ENCODE measurements around the gene FXYD7.
A peak's percentile ranks its signal among the peaks of the same experiment; 100 is the strongest.

FXYD7 gene

GRCh38 chr19:35115177-35115951 lies 27.7 kb upstream of the FXYD7 start, which contains the start of gene FXYD3:
Gene FXYD3 (plus strand): TSS chr19:35115823. CDS start chr19:35119377, 3,554 bp downstream.
- Histone ChIP-seq H3K4me2 (ENCODE audit: low read length) (peak within 1 kb of the TSS; percentile 31; the same call in 1 of the 2 replicates), H3K9me2 (ENCODE audit: low read depth, low read length) (no peaks in the 10 kb centered on the region), H4K20me1 (ENCODE audit: insufficient read depth, low read length) (no peaks in the 10 kb centered on the region), H3K27ac (ENCODE audit: low read depth, low read length, poor library complexity, severe bottlenecking) (no peak within 1 kb of the TSS), H3K4me1 (ENCODE audit: insufficient read depth, low read length, severe bottlenecking) (no peaks in the 10 kb centered on the region), H3K27me3 (ENCODE audit: insufficient read depth, low read length) (no peaks in the 10 kb centered on the region; the same call in 1 of the 2 replicates), H2AFZ (ENCODE audit: low read length) (no peak within 1 kb of the TSS), H3K36me3 (ENCODE audit: insufficient read depth, low read length) (no peaks in the 10 kb centered on the region), H3F3A (ENCODE audit: insufficient read depth, low read length) (no peaks in the 10 kb centered on the region), H3K9ac (ENCODE audit: low read length) (no peak within 1 kb of the TSS), H3K4me3 (ENCODE audit: low read depth, low read length, poor library complexity, severe bottlenecking) (no peak within 1 kb of the TSS), H3K9me3 (ENCODE audit: low read length) (no peaks in the 10 kb centered on the region), H3K79me2 (ENCODE audit: insufficient read depth, low read length) (no peaks in the 10 kb centered on the region)
- TF ChIP-seq CTCF (IDR thresholded peaks at IDR 0.05; ENCODE audit: low read length) (no peak), EZH2 (IDR thresholded peaks at IDR 0.05; ENCODE audit: borderline replicate concordance, low read length) (no peak)

- H3K9me2 ChIP-seq (ENCODE audit: low read depth, low read length) = no peaks in the 10 kb centered on the region
- H4K20me1 ChIP-seq (ENCODE audit: insufficient read depth, low read length) = no peaks in the 10 kb centered on the region
- H3K4me1 ChIP-seq (ENCODE audit: insufficient read depth, low read length, severe bottlenecking) = no peaks in the 10 kb centered on the region
- no peak overlapping the region for H3K27ac ChIP-seq (ENCODE audit: low read depth, low read length, poor library complexity, severe bottlenecking)
- H3K9me3 ChIP-seq (ENCODE audit: low read length) = no peaks in the 10 kb centered on the region
- H3K4me3 ChIP-seq (ENCODE audit: low read depth, low read length, poor library complexity, severe bottlenecking) = no peak overlapping the region
- no peaks in the 10 kb centered on the region for H3F3A ChIP-seq (ENCODE audit: insufficient read depth, low read length)
- no peak overlapping the region for H2AFZ ChIP-seq (ENCODE audit: low read length)
- H3K27me3 ChIP-seq (ENCODE audit: insufficient read depth, low read length) = no peaks in the 10 kb centered on the region; the same call in 1 of the 2 replicates
- H3K9ac ChIP-seq (ENCODE audit: low read length) = no peak overlapping the region
- no peaks in the 10 kb centered on the region for H3K79me2 ChIP-seq (ENCODE audit: insufficient read depth, low read length)
- H3K36me3 ChIP-seq (ENCODE audit: insufficient read depth, low read length) = no peaks in the 10 kb centered on the region
- TF ChIP-seq EZH2 (IDR thresholded peaks at IDR 0.05; ENCODE audit: borderline replicate concordance, low read length) (no peak), CTCF (IDR thresholded peaks at IDR 0.05; ENCODE audit: low read length) (no peak)
- no peak overlapping the region for H3K4me2 ChIP-seq (ENCODE audit: low read length)
Measured at GRCh38 chr19:35116072-35116801, 26.8 kb upstream of the FXYD7 start.

GRCh38 chr19:35117116-35117515 lies 25.9 kb upstream of the FXYD7 start:
- Histone ChIP-seq H3K27ac (ENCODE audit: low read depth, low read length, poor library complexity, severe bottlenecking) (no peak overlapping the region), H3F3A (ENCODE audit: insufficient read depth, low read length) (no peaks in the 10 kb centered on the region), H3K27me3 (ENCODE audit: insufficient read depth, low read length) (no peaks in the 10 kb centered on the region; the same call in 1 of the 2 replicates), H3K4me1 (ENCODE audit: insufficient read depth, low read length, severe bottlenecking) (no peaks in the 10 kb centered on the region), H3K4me2 (ENCODE audit: low read length) (no peak overlapping the region), H3K9me3 (ENCODE audit: low read length) (no peaks in the 10 kb centered on the region), H3K9ac (ENCODE audit: low read length) (no peak overlapping the region), H3K9me2 (ENCODE audit: low read depth, low read length) (no peaks in the 10 kb centered on the region), H3K79me2 (ENCODE audit: insufficient read depth, low read length) (no peaks in the 10 kb centered on the region), H3K36me3 (ENCODE audit: insufficient read depth, low read length) (no peaks in the 10 kb centered on the region), H2AFZ (ENCODE audit: low read length) (no peak overlapping the region), H4K20me1 (ENCODE audit: insufficient read depth, low read length) (no peaks in the 10 kb centered on the region), H3K4me3 (ENCODE audit: low read depth, low read length, poor library complexity, severe bottlenecking) (no peak overlapping the region)
- TF ChIP-seq EZH2 (IDR thresholded peaks at IDR 0.05; ENCODE audit: borderline replicate concordance, low read length) = no peak
- no peak for TF ChIP-seq CTCF (IDR thresholded peaks at IDR 0.05; ENCODE audit: low read length)

All from OCI-LY1 (cell line).